PC-9 (cell line): ENCODE measurements around the gene PLB1.

Experiments
- EZH2 ChIP-seq: fragments of 200-600 bp; sonication (generic); IDR thresholded peaks from 2 replicates; pipeline ENCODE4 v1.8.0; 2017; ENCODE audit warnings: antibody characterized with exemption, low read depth
- TF ChIP-seq, protein P1 (sequence below): fragments of 200-600 bp; sonication (generic); conservative IDR thresholded peaks from 2 replicates; pipeline ENCODE4 v1.6.1; 2017; ENCODE audit warnings: mixed run types, antibody characterized with exemption, mild to moderate bottlenecking, moderate library complexity

- TF ChIP-seq, protein P1, sequence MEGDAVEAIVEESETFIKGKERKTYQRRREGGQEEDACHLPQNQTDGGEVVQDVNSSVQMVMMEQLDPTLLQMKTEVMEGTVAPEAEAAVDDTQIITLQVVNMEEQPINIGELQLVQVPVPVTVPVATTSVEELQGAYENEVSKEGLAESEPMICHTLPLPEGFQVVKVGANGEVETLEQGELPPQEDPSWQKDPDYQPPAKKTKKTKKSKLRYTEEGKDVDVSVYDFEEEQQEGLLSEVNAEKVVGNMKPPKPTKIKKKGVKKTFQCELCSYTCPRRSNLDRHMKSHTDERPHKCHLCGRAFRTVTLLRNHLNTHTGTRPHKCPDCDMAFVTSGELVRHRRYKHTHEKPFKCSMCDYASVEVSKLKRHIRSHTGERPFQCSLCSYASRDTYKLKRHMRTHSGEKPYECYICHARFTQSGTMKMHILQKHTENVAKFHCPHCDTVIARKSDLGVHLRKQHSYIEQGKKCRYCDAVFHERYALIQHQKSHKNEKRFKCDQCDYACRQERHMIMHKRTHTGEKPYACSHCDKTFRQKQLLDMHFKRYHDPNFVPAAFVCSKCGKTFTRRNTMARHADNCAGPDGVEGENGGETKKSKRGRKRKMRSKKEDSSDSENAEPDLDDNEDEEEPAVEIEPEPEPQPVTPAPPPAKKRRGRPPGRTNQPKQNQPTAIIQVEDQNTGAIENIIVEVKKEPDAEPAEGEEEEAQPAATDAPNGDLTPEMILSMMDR = no peak
- TF ChIP-seq EZH2 = no peak
Measured at GRCh38 chr2:28624436-28624792, 128.6 kb downstream of the PLB1 start.
